GM19455 (cell line): ENCODE results near the gene H1-8.
"Not testable (repeated sequence)": the region's sequence is repeated elsewhere in the genome, so short reads cannot be mapped to it uniquely, and the experiment has no call there.

Source experiments
- ATAC-seq: cut with Tn5 transposase; IDR thresholded peaks from one replicate; pipeline ENCODE4 v1.9.1; 2021; ENCODE audit not compliant: unreplicated experiment

Gene H1-8, protein sequence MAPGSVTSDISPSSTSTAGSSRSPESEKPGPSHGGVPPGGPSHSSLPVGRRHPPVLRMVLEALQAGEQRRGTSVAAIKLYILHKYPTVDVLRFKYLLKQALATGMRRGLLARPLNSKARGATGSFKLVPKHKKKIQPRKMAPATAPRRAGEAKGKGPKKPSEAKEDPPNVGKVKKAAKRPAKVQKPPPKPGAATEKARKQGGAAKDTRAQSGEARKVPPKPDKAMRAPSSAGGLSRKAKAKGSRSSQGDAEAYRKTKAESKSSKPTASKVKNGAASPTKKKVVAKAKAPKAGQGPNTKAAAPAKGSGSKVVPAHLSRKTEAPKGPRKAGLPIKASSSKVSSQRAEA

DNA sequence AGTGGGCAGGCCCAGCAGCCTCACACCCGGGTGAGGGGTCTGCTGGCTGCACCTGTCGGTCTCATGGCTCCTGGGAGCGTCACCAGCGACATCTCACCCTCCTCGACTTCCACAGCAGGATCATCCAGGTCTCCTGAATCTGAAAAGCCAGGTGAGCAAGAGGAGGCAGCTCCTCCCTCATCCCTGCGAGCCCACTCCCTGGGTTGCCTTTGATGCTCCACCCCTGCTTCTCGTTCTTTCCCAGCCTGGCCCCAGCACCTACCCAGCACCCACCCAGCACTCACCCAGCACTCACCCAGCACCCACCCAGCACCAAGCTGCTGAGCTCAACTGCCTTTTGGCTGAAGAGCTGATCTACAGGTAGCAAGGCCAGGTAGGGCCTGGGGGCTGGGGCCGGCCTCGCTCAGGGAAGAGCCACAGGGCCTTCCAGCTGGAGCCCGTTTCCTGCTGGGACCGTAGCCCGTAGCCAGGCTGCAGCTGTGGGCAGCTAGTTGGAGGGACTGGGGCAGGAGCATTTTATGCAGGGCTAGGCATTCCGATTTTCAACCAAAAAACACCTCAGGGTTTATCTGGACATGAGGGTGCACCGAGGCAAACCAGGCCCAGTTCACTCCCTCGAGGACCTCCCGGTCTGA is at the start of gene H1-8:
TSS of gene H1-8 (plus strand) at position 20 of the 635 bp plus-strand sequence. CDS start at position 64, 44 bp downstream.
- ATAC-seq: no peak

DNA sequence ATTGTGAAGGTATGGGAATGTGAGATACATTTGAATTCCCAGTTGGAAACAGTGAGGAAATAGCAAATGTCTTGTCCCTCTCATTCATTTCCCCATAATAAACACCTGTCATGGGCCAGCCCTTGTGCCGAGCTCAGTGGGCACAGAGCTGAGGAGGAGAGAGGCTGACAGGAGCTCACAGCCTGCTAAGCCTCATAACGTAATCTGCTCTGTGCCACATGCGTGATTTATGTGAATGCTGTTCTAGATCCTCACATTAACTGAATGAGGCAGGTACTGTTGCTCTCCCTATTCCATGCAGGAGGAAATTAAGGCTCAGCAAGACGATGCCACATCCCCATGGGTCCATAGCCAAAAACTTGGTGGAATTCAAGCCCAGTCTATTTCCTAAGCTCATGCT is 49.8 kb upstream of the H1-8 start:
- no peak for ATAC-seq

DNA sequence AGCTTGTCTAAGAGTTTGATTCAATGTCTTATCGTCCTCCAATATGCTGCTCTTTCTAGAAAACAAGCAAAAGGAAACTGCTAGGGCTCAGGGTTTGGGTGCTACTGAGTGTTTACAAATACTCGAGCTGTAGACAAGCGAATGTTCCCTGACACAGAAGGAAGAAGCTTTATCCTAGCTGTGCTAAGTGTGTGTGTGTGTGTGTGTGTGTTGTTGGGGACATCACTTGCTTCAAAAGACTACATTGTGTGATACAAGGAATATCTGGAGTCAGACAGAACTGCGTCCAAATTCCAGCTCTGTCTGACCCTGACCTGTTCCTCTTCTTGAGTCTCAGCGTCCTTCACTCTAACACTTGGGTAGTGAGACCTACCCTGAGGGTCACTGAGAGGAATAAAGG is 48.5 kb upstream of the H1-8 start:
- ATAC-seq: not testable (repeated sequence)

DNA sequence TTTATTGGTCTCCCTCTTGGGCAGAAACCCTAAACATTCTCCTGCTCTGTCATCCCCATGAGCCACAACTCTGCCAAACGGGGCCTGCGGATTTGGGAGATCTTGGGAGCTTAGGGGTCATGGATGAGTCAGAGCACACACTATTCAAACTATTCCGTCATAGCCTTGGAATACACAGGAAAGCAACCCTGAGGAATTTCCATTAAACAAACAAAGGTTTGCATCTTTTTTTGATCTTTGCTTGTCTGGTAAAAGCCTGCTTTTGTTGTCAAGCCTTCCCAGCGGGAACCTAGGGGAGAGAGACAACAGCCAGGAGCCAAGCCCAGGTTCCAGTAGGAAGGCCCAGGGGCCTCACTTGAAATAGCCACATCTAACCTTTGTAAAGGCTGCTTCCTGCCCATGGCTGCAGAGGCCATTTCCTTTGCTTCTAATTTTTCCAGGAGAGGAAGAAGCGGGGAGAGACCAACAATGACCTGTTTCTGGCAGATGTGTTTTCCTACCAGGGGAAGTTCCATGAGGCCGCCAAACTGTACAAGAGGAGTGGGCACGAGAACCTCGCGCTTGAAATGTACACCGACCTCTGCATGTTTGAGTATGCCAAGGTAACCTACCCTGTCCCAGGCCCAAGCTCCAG is 47.9 kb upstream of the H1-8 start:
- ATAC-seq: not testable (repeated sequence)

DNA sequence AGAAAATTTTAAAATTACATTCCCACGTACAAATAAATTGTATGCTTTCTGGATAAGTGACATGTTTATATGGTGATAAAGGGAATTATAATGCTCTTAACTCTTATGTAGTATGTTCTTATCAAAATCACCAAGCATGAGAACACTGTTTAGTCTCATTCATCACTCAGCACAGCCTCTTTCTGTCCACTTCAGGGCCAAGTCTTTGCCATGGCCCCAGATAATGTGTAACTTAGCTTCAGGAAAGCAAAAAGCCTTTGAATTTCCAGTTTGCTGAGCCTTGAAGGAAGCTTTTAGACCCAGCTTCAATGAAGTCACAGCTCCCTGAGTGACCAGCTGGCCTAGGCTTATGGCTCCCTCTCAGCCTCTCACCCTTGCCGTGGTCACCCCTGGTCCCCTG is 45.1 kb upstream of the H1-8 start:
- ATAC-seq: not testable (repeated sequence)

DNA sequence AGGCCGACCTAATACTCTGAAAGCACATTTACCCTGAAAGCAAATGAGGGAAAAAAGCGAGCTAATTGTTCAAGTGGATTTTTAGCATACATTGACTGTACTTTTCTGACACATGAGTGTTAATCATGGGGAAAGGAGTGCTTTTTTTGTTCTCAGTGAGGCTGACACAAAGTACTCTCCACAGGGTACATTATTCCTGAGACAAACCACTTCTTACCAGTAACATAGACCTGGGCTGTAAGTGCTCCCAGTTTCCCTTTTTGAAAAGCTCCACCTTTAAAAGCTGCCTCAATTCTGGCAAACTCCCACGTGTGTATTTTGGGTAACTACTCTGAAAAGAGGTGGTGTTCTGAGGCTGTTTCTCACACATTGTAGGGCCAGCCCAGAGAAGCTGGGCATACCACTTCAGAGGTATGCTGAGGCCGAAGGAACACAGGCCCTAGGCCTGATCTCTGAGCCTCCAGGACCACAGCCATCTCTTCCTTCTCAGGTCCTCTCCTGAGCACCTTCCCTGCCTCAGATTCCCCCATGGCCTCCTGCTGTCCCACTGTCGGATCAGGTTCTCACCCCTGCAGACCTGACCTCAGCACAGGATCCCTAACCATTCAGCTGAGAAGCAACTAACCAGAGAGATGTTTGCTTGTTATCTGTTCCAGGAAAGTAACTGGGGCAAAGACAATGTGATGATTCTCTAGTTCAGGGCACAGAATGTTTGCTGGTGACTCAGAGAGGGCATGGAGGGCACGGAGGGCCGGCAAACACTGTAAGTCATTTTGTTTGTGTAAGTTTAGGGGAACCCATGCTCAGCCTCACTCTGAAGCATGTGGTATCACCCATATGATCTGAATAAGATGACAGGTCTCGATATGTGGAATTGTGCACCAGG is 44.1 kb upstream of the H1-8 start:
- not testable (repeated sequence) for ATAC-seq

DNA sequence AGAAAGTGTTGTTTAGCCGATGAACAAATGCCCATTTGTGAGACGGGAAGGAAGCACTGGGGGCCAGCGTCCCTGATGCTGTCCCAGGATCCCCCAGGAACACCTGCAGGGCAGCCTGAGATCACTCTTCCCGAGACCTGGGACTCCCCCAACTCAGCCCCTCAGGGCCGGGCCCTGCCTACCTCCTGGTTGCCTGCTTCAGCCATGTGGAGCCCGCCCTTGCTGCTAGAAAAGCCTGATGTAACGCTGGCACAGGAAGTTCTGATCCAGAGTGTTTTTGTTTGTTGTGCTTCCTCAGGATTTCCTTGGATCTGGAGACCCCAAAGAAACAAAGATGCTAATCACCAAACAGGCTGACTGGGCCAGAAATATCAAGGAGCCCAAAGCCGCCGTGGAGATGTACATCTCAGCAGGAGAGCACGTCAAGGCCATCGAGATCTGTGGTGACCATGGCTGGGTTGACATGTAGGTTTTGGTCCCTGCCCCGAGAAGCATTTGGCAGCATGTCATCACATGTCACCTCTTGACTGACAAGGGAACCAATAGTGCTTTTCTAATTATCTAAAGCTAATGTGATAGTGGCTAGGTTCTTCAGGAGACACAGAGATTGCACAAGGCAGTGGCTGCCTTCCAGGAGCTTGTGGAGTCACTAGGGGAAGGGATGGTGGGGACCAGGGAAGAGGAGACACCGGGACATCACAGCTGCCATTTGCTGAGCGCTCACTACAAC is 43.2 kb upstream of the H1-8 start:
- ATAC-seq: not testable (repeated sequence)

DNA sequence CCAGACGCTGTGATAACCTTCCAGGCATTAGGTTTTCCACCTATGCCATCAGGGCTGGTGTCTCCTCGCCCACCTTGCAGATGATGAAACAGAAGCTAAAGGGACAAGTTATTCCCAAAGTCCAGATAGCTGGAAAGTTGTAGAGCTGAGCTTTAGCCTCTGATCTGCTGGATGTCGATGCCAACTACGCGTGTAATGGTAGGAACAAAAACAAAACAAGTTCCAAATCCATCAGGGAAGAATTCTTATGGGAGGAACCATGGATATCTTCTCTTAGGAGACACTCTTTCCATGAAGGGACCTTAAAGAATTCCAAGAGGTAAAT is 42.7 kb upstream of the H1-8 start:
- no peak for ATAC-seq

DNA sequence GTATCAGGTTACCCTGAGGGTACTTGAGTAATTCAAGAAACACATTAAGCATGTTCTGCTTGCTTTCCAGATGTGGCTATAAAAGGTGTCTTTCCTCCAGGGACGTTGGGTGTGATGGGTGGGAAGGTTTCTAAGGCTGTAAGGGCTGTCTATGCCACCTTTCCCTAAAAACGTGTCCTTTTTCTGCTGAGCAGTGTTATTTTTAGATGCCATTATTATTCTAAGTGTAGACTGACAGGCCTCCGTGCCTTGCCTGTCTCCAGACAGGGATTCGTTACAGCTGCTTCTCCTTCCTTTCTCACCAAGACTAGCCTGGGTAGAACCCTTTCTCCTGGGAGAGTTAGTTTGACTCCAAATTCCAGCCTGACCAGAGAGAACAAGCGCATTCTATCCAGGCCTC is 41.3 kb upstream of the H1-8 start:
- no peak for ATAC-seq

DNA sequence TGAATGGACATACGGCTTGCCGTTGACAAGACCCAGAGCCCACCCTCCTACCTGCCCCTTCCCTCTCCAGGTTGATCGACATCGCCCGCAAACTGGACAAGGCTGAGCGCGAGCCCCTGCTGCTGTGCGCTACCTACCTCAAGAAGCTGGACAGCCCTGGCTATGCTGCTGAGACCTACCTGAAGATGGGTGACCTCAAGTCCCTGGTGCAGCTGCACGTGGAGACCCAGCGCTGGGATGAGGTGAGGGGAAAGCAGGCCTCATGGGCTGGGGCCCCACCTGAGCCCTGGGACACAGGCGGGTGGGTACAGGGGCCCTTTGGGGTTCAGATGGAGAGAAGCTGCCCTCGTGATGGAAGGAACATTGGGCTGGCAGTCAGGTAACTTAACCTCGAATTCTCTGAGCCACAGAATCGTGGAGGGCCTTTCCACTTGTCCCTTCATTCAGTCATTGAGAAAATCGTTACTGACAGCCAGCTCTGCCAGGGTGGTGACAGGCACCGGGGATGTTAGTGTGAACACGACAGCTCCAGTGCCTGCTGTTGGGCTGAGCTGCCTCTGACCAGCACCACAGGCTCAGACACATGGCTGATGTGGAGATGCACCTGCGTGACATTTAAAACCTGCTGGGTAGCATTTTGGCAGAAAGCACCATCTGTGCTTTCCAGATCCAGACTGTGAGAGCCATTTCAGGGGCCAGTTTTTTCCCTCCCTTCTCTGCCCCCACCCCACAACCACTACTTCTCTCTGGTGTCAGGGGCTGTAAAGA is 40.1 kb upstream of the H1-8 start:
- ATAC-seq: no peak

DNA sequence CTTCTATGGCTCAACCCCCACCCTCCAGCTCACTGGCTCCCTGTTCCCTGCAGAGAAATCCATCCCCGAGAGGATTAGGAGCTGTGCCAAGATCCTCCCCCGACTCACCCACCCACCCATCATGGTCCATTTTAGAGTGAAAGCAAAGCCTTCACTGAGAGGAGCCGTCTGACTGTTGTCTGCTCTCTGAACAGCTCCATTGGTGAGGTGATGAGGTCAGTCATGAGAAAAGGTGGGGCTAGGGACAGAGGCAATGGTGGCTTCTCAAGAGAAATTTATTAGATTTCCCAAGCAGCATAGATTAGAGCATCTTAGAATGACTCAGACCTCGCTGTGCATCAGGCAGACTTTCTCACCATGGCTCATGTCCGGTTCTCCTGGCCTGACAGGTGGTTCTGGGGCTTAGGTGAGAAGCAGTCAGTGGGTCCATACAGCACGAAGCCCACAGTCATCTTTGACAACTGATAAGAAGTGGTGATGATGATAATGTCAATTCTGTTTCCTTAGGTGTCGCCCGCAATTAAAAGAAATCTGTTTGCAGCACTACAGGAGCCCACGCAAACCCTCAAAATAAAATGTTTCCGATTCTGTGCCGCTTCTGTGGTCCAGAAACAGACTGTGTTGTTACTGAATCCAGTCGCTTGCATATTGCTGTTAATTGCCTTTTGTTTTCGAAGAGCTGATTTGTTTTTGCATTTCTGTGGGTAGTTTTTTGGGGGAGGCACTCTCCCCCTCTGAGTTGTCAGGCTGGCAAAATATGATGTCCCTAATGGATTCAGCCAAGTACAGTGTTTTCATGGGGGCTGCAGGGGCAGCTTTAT is 39.3 kb upstream of the H1-8 start:
- no peak for ATAC-seq

DNA sequence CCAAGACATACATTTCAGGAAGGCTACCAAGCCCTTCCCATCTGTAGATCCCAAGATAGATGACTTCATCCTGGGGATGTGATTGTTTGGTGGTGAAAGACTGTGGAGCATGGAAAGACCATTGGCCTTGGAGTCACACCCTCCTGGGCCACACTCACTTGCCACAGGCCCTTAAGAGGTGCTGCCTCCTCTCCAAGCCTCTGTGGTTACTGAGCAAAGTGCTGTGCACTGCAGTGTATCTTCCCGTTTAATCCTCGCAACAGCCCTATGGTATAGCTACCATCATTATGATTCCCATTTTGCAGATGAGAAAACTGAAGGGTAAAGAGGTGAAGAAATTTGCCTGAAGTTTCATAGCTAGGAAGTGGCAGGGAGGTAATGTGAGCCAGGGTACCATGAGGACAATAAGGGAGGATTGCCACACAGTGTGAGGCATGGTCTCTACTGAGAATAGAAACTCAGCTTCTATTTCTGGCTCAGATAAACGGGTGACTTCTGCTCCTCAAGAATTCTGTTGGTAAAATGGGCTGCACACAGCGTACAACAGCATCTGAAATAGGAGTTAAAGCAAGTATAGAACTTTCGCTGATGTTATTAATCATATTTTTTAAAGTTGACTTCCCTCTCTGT is 38.4 kb upstream of the H1-8 start:
- ATAC-seq: no peak

DNA sequence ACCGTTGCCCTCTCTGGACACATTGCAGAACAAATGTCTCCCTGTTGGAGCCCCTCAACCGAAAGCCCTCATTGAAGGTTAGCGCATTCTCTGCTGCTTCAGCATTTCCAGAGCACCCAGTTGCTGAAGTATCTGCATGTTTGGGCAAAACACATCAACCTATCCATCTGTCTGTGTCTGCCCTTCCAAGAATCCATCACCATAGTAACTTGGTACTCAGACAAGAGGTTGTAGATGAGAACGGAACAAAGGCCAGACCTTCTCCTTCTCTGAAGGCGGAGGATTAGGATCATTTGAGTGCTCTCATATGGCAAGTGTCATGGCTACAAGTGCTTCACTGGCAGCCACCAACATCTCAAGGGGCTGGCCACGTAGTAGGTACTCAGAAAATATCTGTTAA is 37.6 kb upstream of the H1-8 start:
- ATAC-seq: no peak

DNA sequence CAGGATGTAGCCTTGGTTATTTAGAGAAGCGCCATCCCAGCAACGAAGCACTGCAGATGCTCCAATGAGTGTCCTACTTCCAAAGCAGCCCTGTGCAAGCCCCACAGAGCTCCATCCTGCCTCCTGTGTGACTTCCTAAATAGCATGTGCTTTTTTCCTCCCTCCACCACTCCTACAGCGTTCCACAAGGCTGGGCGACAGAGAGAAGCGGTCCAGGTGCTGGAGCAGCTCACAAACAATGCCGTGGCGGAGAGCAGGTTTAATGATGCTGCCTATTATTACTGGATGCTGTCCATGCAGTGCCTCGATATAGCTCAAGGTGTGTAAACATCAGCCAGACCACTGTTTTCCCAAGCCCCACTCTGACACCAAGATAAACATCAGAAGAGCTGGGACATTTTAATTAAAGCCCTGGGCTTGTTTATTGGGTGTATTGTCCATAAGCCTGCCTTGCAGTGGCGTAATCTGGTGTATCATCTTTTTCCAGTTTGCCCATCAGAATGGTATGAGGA is 36.7 kb upstream of the H1-8 start:
- no peak for ATAC-seq

DNA sequence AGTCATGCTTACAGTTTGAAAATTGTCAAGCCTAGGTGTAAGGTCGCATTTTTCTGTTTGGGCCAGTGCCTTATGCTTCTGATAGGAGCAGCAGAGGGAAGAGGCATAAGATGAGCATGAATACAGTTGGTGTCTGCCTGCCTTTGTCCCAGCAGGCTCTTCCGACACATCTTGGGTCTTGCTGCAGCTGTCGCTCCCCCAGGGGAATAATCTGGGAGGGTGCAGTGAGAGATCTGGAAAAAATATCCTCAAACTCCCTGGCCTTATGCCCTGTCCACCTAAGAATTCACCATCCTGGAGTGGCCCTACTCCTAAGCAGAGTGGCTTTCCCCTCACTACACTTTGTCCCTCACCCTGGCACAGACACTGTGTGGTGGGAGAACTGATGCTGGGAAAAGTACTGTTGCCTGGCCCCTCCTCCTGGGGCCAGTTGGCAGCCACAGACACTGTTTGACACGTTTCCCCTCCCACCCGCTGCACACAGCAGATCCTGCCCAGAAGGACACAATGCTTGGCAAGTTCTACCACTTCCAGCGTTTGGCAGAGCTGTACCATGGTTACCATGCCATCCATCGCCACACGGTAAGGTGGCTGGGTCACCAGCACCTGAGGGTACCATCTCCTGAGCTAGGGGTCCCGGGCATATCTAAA is 35.7 kb upstream of the H1-8 start:
- ATAC-seq: no peak

DNA sequence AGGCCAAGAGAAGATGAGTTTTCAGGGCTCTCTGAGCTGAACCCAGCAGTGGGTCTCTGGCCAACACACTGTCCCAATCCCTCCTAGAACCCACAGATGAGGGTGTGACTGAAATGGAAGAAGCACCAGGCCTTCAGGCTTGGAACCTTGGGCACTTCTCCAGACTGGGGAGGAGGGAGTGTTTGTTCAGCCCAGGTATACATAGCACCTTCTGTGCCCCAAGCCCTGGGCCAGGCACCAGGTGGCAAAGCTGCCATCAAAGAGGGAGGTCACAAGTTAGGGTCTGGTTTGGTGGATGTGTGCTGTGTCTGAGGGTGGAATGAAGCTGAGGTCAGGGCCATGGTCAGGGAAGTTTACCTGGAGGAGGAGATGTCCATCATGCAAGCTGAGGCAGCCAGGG is 30.4 kb upstream of the H1-8 start:
- ATAC-seq: no peak

DNA sequence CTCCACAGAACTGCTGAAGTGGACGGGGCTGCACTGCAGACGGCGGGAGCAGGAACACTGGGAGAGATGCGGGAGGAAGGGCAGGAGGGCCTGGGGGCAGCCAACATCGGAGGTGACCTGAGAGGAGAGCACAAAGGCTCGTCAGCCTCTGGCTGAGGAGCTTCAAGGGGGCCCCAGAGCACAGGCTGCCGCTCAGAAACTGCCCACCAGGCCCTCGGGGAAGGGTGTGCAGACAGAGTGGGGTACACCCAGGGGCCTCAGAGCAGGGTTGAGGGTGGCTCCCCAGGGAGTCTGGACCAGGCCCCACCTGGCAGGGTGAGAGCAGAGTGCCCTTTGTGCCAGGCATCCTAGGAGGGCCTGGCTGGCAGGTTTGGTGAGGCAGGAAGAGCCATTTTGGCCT is 29.3 kb upstream of the H1-8 start:
- no peak for ATAC-seq

DNA sequence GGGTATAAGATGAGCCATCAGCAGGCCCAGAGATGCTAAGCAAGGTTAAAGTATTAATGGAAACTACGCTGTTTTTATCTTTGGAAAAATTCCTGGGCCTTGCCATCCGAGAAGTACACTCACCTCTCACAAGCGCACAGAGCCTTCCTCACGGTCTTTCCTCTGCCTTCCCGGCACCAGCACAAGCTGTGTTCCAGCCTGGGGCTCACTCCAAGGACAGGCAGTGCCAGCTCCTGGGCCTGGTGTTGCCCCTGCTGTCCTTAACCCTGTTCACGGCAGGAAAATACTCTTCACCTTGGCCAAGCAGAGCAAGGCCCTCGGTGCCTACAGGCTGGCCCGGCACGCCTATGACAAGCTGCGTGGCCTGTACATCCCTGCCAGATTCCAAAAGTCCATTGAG is 28.9 kb upstream of the H1-8 start:
- no peak for ATAC-seq
